Urothelium cell line (cell line): ENCODE results near the gene CDC42EP5.
"Not testable (repeated sequence)": the region's sequence is repeated elsewhere in the genome, so short reads cannot be mapped to it uniquely, and the experiment has no call there.

Experiments
- DNase-seq: peaks from one replicate; pipeline ENCODE4 v3.0.0; 2011; ENCODE audit warnings: low spot score, mixed read lengths
- FAIRE-seq: peaks from 2 replicates; lab custom pipeline; 2011; peaks lifted over from hg19 to GRCh38; lab: Jason Lieb, UNC

The CDC42EP5 gene, protein sequence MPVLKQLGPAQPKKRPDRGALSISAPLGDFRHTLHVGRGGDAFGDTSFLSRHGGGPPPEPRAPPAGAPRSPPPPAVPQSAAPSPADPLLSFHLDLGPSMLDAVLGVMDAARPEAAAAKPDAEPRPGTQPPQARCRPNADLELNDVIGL

DNA sequence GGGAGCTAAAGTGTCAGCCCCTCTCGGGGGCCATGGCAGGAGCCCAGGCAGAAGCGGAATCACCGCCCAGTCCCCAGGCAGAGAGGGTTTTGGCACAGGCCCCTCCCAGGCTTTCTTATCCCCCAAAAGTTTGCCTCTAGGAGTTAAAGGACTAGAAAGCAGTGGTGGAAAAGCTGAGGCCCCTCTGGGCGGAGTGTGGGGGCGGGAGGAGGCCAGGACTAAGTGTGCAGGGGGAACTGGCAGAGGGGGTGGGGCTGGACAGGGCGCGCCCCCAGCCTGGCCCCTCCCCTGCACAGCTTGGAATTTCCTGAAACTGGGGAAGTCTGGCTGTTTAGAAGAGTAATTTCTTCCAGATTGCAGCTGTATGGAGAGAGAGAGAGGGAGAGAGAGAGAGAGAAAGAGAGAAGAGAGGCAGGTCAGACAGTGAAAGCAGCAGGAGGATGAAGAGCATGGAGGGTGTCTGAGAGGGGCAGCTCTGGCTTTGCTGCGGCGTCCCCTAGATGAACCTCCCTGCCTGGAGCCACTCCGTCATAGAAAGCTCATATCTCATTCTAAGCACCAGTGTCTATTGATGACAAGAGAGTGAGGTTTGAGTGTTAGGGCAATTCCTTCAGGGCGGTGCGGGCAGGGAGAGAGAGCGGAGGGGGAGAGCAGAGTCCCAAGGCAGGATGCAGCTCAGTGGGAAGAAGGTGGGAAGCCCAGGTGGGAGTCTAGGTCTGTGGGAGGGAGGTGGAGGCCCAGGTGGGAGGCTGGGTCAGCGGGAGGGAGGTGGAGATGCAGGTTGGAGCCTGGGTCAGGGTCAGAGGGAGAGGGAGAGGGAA lies at the start of gene CDC42EP5:
Gene CDC42EP5 (minus strand): TSS at position 226 of the 821 bp plus-strand sequence. CDS start 7,749 bp downstream, outside the sequence.
- DNase-seq (peak; percentile 64), FAIRE-seq (no peak)

DNA sequence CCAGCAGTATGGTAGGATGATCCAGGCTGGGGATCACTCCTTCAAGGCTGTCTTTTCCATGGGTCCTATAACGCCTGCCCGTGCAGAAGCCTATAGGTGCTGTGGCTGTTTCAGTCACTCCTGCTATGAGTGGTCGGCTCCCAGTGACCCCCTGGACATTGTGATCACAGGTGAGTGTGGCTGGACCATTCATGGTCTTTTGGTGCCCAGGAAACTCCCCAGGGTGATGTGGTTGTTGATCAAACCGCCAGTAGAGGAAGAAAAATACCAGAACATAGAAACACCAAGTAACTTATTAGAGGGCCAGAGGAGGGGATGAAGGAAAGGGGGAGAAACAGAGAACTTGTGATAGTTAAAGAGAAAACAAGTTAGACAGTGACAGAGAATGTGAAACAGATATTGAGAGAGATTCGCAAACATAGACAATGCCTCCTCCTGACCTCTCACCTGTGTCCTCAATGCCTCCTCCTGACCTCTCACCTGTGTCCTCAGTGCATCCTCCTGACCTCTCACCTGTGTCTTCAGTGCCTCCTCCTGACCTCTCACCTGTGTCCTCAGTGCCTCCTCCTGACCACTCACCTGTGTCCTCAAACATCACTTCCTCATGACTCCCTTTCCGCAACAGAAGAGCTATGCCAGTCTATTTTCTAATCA lies 48.9 kb upstream of the CDC42EP5 start:
- peak; percentile 9 for FAIRE-seq
- no peak for DNase-seq

DNA sequence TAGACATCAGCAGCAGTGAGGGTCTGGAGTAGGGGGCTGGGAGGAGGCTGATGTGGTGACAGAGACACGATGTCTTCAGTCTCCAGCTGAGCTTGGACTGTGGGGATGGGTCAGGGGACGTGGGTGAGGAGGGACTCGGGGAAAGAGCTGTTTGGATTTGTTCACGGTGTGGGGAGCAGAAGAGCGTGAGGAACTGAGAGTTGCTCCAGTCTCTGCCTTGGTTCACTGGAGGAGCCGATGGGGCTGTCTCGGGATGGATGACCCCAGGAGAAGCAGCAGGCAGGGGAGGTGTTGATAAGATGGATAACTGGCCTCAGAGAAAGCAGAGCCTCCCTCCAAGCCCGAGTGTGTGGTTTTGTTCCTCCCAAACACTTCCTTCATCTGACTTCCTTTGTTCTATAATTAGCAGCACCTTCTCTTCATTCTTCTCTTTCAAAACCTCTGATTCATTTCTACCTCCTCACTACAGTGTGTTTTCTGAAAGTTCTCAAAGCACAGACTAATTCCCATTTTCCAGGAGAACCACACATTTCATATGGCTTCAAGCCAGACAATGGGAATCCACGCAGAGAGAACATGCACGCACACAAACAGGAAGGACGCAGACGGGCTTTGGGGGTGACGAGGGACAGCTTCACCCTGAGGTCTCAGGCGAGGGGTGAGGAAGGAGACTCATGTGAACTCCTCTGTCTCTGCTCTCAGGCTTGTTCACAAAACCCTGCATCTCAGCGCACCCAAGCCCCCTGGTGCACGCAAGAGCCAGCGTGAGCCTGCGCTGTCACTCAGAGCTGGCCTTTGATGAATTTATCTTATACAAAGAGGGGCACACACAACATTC lies 48.1 kb upstream of the CDC42EP5 start:
- DNase-seq (no peak), FAIRE-seq (peak; percentile 68)

DNA sequence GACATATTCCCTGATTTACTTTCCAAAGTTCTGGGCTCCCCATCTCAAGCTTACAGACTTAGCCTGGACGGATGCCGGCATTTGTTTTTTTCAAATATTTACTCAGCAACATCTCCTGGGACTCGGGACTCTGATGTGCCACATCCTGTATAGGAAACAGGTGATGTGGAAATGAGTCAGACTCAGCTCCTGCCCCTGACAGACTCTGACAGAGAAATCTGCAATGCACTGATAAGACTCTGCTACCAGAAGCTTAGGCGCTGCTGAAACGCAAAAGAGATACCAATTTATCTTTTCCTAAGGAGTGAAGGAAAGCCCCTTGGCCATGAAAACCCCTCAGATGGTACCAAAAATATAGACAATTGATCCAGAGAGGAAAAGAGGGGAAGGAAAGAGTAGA lies 45.7 kb upstream of the CDC42EP5 start:
- DNase-seq (peak; percentile 77), FAIRE-seq (no peak)

DNA sequence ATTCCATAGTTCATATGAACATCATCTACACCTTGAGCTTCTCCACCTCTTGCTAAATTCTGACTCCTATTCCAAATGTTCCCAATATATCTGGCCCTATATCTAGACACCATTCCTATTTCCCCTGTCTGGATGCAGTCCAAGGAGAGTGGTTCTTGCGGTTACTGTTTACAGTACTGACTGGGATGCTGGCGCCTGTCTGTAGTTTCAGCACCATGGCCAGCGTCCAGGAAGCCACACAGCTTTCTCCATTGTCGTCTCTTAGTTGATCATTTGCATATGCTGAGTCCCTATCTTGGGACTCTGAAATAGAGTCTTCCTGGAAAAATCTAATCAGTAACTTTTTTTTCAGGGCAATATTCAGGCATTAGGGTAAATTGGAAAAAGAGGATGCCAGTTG lies 44.4 kb upstream of the CDC42EP5 start:
- no peak for FAIRE-seq

DNA sequence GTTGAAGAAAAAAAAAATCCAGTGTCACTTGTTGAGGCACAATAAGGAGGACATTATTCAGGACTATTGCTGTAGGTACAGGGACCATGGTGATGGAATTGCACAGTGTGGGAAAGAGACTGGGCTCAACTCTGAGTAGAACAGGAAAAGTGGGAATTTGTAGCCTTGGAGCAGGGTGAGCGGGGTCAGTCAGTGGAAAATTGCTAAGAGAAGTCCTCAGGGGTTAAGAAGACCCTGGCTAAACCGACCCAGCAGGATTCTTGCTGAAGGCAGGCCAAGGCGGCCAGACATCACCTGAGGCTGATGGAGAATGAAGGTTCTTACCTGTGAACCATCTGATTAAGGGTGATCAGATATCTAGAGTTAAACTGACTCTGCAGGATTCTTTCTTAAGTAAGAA lies 42.1 kb upstream of the CDC42EP5 start:
- DNase-seq (no peak), FAIRE-seq (no peak)

More for the DNA sequence above, 44.4 kb upstream of the CDC42EP5 start:
- DNase-seq, result peak; percentile 79

DNA sequence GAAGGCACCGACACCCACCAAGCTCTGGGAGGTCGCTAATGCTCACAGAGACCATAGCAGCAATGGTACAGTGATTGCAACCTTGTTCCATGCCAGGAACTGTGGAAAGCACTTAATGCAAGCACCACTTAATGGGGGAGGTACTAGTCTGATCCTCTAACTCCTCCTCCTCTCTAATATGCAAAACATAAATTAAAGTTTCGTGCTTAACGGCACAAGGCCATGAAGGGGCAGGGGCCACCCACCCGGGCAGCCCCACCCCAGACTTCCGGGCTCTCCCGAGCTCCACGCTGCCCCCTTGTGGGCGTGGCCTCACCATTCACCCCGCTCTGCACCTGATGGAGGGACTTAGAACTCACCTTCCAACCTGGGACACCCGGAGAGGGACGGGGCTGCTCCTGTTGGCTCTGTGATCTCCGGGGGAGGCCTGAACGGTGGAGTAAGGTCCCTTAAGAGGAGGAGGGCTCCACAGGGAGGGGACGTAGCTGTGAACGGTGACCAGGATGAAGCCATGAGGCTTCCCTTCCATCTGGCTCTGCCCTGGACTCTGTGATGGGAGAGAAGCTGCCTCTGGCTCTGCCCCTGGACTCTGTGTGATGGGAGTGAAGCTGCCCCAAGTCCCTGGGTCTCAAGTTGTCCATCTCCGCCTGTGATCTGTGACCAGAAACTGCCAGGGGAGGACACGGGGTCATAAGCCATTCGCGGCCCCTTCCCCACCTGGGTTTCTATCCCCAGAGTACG lies 36.3 kb upstream of the CDC42EP5 start:
- FAIRE-seq, result peak; percentile 92
- not testable (repeated sequence) for DNase-seq

DNA sequence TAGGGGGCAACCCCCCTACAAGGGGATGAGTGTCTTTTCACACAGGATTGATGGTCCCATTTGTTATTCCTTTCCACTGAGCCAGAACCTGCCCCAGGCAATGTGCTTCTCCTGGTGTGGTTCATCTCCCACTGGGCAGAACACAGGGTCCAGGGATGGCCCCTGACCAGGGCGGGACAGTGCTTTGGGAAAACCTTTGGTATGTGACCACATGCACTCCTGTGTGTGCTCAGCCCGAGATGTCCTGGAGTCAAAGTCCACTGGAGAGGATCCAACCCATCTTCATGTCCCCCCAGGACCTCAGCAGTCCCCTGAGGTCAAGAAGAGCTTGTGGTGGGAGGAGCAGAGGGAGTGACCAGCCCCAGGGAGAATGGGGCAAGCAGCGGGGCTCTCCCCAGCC lies 35.4 kb upstream of the CDC42EP5 start:
- not testable (repeated sequence) for DNase-seq
- peak; percentile 40 for FAIRE-seq

DNA sequence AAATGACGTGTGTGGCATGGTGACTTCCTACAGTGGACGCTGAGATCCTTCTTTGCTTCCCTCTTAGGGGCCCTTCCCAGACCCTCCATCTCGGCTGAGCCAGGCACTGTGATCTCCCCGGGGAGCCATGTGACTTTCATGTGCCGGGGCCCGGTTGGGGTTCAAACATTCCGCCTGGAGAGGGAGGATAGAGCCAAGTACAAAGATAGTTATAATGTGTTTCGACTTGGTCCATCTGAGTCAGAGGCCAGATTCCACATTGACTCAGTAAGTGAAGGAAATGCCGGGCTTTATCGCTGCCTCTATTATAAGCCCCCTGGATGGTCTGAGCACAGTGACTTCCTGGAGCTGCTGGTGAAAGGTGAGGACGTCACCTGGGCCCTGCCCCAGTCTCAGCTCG lies 34.7 kb upstream of the CDC42EP5 start:
- FAIRE-seq (no peak), DNase-seq (no peak)

DNA sequence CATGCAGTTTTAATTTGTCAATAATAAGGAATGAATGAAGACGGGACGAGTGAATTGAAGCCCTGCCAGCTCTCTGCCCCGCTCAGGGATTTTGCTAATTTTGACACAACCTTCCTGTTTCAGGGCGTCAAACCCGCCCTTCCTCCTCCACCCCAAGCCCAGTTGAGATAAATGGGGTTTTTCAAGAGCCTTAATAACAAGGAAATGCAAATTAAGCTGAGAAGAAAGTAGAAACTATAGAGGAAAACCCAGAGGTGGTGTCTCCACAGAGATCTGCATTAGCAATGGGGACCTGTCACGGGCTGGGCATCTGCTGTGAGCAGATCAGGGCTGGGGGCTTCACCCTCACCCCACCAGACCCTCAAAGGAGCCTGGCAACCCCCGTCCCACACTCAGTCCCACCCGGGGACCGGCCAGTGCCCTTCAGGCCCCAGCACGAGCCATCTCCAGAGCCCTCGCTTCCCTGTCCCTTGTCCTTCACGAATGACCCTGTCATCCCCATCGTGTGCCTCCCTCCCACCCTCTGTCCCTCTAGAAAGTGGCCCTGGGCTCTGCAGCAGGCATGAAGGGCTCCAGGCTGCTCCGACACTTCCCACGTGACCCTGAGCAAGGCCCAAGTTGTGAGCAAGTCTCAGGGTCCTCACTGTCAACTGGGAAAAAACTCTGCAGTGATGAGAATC lies 34.1 kb upstream of the CDC42EP5 start:
- not testable (repeated sequence) for DNase-seq, FAIRE-seq

DNA sequence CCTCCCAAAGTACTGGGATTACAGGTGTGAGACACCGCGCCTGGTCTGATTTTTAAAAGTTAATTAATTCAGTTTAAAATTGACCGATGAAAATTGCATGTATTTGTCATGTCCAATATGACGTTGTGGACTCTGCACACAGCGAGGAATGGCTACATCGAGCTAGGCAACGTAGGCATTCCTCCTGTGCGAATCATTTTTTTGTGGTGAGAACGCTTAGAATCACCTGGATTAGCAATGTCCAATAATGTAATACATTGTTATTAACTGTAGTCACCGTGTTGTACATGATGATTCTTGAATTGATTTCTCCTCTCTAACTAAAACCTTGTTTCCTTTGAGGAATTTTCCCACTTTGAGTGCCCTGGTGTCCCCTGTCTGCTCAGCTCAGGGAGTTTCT lies 33.0 kb upstream of the CDC42EP5 start:
- FAIRE-seq (no peak), DNase-seq (no peak)

DNA sequence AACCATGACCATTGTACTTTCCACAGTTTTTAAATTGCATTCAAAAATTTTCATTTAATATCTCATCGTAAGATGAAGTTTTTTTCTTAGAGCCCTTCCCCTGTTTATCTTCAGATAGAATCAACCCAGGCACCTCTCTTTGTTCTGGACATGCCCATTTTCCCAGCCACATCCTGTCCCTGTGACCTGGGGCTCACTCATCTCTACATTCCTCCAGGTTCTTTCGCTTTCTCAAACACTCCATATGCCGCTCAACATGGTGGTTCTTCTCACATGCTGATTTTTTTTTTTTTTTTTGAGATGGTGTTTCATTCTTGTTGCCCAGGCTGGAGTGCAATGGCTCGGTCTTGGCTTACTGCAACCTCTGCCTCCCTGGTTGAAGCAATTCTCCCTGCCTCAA lies 32.4 kb upstream of the CDC42EP5 start:
- not testable (repeated sequence) for DNase-seq, FAIRE-seq

DNA sequence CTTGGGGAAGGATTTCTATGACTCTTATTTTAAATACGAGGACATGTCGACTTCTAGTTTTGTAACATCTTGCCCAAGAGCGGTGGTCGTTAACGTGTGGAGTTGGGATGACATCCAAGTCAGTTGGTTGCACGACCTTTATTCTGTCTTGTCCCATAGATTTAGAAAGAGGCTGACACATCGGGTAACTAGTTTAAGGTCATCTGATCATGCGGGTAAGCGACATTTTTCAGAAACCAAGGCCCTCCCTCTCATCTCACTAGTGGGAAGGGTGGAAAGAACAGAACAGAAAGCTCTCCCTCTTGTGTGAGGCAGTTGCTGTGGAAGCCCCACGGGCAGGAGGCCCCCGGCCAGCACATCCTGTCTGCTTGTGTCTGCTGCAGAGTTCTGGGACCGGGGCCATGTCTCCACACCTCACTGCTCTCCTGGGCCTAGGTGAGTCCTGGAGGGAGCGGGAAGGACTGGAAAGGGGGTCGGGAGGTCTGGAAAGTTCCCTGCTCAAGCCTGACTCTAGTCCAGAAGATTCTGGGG lies 29.5 kb upstream of the CDC42EP5 start, which contains the start of gene LAIR2:
Gene LAIR2 (plus strand): TSS at position 314 of the 531 bp plus-strand sequence. CDS start 88 bp downstream, at position 402.
- FAIRE-seq (no peak), DNase-seq (no peak)

DNA sequence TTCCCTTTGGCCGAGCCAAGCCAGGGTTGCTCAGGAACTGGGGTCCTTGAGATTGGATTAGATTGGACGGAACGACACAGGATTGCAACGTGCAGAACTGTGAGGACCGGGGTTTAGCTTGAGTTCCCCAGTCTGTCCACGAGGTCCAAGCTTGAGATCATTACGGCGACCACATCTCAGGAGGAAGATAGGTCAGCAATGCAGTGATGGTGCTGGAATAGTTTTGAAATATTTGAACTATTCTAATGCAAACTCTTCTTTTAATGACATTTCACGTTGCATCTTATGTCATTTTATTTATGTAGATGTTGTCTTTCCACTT lies 25.3 kb upstream of the CDC42EP5 start:
- FAIRE-seq, DNase-seq: not testable (repeated sequence)

DNA sequence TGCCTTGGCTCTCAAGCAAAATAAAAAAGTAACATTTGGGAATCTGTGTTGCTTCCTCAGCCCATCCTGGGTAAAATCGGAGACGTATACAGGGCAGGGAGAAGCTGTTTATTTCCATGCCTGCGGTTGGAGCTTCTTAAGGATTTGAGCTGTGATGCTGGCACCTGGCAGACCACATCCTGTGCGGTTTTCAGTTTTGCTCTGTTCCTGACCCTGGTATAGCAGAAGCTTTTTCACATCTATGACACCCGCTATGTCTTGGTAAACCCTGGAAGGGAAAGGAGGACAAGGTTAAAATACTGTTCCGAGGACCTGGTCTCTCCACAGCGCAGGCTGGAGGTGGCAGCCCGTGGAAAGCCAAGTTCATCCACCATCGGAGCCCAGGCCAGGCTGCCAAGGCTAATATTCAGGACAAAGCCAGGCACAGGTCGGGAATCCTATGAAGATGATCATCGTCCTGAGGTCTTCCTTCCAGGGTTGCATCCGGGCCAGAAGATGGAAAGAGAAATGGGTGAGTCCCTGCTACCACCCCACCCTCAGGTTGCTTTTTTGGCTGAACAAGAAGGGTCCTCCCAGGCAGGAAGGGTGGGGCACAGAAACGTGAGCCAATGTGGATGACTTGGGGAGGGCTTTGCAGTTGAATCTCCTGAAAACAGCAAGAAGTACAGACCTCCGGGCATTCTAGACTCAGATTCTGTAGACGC lies 24.8 kb upstream of the CDC42EP5 start:
- not testable (repeated sequence) for FAIRE-seq

DNA sequence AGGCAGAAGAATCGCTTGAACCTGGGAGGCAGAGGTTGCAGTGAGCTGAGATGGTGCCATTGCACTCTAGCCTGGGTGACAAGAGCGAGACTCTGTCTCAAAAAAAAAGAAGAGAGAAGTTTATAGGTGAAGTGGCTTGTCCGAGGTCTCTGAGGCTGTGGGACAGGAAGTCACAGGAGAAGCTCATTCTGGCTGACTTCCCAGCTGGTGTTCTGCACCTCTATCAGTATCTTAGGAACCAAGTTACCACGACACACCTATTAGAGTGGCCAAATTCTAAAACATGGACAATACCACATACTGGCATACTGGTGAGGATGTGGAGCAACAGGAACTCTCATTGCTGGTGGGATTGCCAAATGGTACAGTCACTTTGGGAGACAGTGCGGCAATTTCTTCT lies 22.2 kb upstream of the CDC42EP5 start:
- not testable (repeated sequence) for FAIRE-seq, DNase-seq

More for the DNA sequence above, 24.8 kb upstream of the CDC42EP5 start:
- not testable (repeated sequence) for DNase-seq

DNA sequence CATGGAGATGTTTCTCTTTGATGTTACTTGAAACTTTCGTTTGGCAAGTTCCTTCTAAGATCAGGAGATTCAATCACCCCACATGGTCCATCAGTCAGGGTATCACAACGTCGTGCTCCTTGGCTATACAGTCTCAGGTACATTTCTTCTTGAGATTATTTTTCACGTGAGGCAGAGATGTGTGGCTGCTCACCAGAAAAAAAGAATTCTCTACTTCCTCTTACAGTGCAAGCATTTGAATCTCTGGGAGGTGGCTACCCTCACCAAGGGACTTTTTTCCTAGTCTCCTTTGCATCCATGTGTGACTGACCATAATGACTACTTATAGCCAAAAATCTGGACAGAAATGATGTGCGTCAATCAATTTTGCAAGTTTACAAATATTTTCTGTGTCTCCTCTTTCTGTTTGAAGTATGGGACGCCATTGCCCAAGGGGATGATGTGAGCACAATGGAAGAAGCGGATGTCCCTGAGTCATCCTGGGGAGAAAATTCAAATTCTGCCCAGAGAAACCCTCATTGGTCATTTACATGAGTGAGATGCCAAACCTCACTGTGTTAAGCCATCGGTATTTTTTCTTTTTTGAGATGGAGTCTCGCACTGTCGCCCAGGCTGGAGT lies 21.0 kb upstream of the CDC42EP5 start:
- FAIRE-seq, result no peak
- no peak for DNase-seq

DNA sequence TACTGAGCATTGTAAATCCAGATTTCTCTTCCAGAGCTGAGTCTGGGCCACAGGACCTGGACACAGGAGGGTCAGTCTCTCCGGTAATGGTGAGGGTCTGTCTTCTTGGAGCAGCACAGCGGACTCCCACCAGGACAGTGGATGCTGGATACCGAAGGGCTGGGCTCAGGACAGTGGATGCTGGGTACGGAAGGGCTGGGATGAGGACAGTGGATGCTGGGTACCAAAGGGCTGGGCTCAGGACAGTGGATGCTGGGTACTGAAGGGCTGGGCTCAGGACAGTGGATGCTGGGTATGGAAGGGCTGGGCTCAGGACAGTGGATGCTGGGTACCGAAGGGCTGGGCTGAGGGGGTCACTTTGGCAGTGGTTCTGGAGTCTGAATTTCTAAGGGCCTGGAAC lies 20.0 kb upstream of the CDC42EP5 start:
- not testable (repeated sequence) for DNase-seq, FAIRE-seq
